HL-60 (cell line): ENCODE results near the gene RBPJ.

Experiments used
- DNase-seq, 2 experiments: peaks; one replicate each; pipeline ENCODE4 v3.0.0-alpha.2; 2010 to 2020; ENCODE audit warnings: low read depth in 1 of 2, low spot score in 1 of 2
- H3K27ac ChIP-seq: fragments of 250-450 bp; sonication (Bioruptor Pico); replicated peaks from 2 replicates; pipeline ENCODE4 v1.5.1; 2020; ENCODE audit warnings: mild to moderate bottlenecking, moderate library complexity
- H3K27me3 ChIP-seq: fragments of 250-450 bp; sonication (Bioruptor Pico); 2 replicates; pipeline ENCODE4 v1.5.1; 2021; ENCODE audit warnings: mild to moderate bottlenecking, moderate library complexity; ENCODE audit not compliant: insufficient read depth, poor library complexity, severe bottlenecking
- H3K4me3 ChIP-seq: replicated peaks from 2 replicates; pipeline ENCODE4 v1.5.1; 2011; ENCODE audit warnings: mild to moderate bottlenecking, control low read depth, low read length; ENCODE audit not compliant: insufficient read depth
- CTCF ChIP-seq: IDR thresholded peaks from one replicate; pipeline ENCODE4 v1.5.1; 2011; ENCODE audit warnings: low read length, control low read depth, inconsistent platforms; ENCODE audit not compliant: insufficient read depth
- GABPA ChIP-seq: IDR thresholded peaks from 2 replicates; pipeline ENCODE4 v1.6.1; 2012; ENCODE audit warnings: low read depth
- POLR2AphosphoS5 ChIP-seq: IDR thresholded peaks from 2 replicates; pipeline ENCODE4 v1.6.1; 2012; ENCODE audit warnings: low read depth
- REST ChIP-seq: IDR thresholded peaks from 2 replicates; pipeline ENCODE4 v1.6.1; 2012; ENCODE audit warnings: low read depth; ENCODE audit not compliant: insufficient replicate concordance
- SPI1 ChIP-seq: IDR thresholded peaks from 2 replicates; pipeline ENCODE4 v1.6.1; 2012; ENCODE audit warnings: low read depth, mild to moderate bottlenecking, borderline replicate concordance
- long read RNA-seq: library from polyadenylated mRNA; unstranded; transcript quantifications from one replicate; pipeline ENCODE4 v2.0.0, GENCODE V29; 2020

RBPJ gene
- long read RNA-seq, full-length matches to known transcripts, result 398 of 542 reads
- long read RNA-seq, partial matches to known transcripts, result 39 of 542 reads
- long read RNA-seq, other reads (novel, unspliced or antisense), result 105 of 542 reads

GRCh38 chr4:26320538-26321372 lies at the start of gene RBPJ:
RBPJ (plus strand) TSS chr4:26321014; CDS start chr4:26321029, 15 bp downstream.
- Histone ChIP-seq H3K27ac (peak within 1 kb of the TSS; percentile 99), H3K27me3 (no peaks in the 10 kb centered on the region), H3K4me3 (peak within 1 kb of the TSS; percentile 84)
- TF ChIP-seq REST (peak; percentile 13), POLR2AphosphoS5 (peak; percentile 77; the same call in 1 of the 2 replicates), GABPA (no peak), CTCF (no peak), SPI1 (peak; percentile 67; the same call in 1 of the 2 replicates)
- DNase-seq, result peak; percentile 91 to 94

- TF ChIP-seq REST, result no peak
- no peak for TF ChIP-seq POLR2AphosphoS5
- no peak for TF ChIP-seq GABPA
- no peak for TF ChIP-seq SPI1
- TF ChIP-seq CTCF, result no peak
- no peak for DNase-seq
- Histone ChIP-seq H3K27me3 (no peaks in the 10 kb centered on the region), H3K27ac (peak overlapping the region; percentile 93), H3K4me3 (no peak overlapping the region)
Observed at GRCh38 chr4:26271703-26272102, 49.1 kb upstream of the RBPJ start.

GRCh38 chr4:26272654-26273615 lies 47.9 kb upstream of the RBPJ start:
- no peaks in the 10 kb centered on the region for H3K27me3 ChIP-seq
- peak overlapping the region; percentile 14 for H3K4me3 ChIP-seq
- peak; percentile 88 to 93 for DNase-seq
- H3K27ac ChIP-seq, result peak overlapping the region; percentile 93
- TF ChIP-seq GABPA, result no peak
- TF ChIP-seq POLR2AphosphoS5, result peak; percentile 70
- TF ChIP-seq CTCF, result no peak
- TF ChIP-seq SPI1, result peak; percentile 77
